Measurements from ENCODE around the gene ITPR1.

Gene ITPR1

GRCh38 chr3:4564928-4565586, 71.9 kb downstream of the ITPR1 start:
- no peak overlapping the region for H3K4me3 ChIP-seq (ENCODE audit: low read depth, low read length)

- H3K4me3 ChIP-seq (ENCODE audit: low read depth, low read length) = no peak overlapping the region
Measured at GRCh38 chr3:4565809-4566501, 72.8 kb downstream of the ITPR1 start.

- H3K4me3 ChIP-seq (ENCODE audit: low read depth, low read length) = no peak overlapping the region
Measured at GRCh38 chr3:4568841-4569240, 75.7 kb downstream of the ITPR1 start.

- H3K4me3 ChIP-seq (ENCODE audit: low read depth, low read length) = no peak overlapping the region
Measured at GRCh38 chr3:4570840-4571621, 77.9 kb downstream of the ITPR1 start.

GRCh38 chr3:4571690-4572334, 78.7 kb downstream of the ITPR1 start:
- H3K4me3 ChIP-seq (ENCODE audit: low read depth, low read length) = no peak overlapping the region

- H3K4me3 ChIP-seq (ENCODE audit: low read depth, low read length) = no peak overlapping the region
Measured at GRCh38 chr3:4573153-4573552, 80.0 kb downstream of the ITPR1 start.

- no peak overlapping the region for H3K4me3 ChIP-seq (ENCODE audit: low read depth, low read length)
Measured at GRCh38 chr3:4574426-4574965, 81.3 kb downstream of the ITPR1 start.

GRCh38 chr3:4575381-4575780, 82.2 kb downstream of the ITPR1 start:
- no peak overlapping the region for H3K4me3 ChIP-seq (ENCODE audit: low read depth, low read length)

GRCh38 chr3:4577721-4578120, 84.6 kb downstream of the ITPR1 start:
- no peak overlapping the region for H3K4me3 ChIP-seq (ENCODE audit: low read depth, low read length)

GRCh38 chr3:4580346-4581123, 87.4 kb downstream of the ITPR1 start:
- H3K4me3 ChIP-seq (ENCODE audit: low read depth, low read length) = no peak overlapping the region

GRCh38 chr3:4581124-4581424, 87.9 kb downstream of the ITPR1 start:
- no peak overlapping the region for H3K4me3 ChIP-seq (ENCODE audit: low read depth, low read length)

- H3K4me3 ChIP-seq (ENCODE audit: low read depth, low read length) = no peak overlapping the region
Measured at GRCh38 chr3:4581498-4581897, 88.3 kb downstream of the ITPR1 start.

GRCh38 chr3:4581920-4582611, 88.9 kb downstream of the ITPR1 start:
- H3K4me3 ChIP-seq (ENCODE audit: low read depth, low read length) = no peak overlapping the region

- H3K4me3 ChIP-seq (ENCODE audit: low read depth, low read length) = no peak overlapping the region
Measured at GRCh38 chr3:4582624-4583023, 89.5 kb downstream of the ITPR1 start.

- no peak overlapping the region for H3K4me3 ChIP-seq (ENCODE audit: low read depth, low read length)
Measured at GRCh38 chr3:4583416-4583815, 90.3 kb downstream of the ITPR1 start.

- H3K4me3 ChIP-seq (ENCODE audit: low read depth, low read length) = no peak overlapping the region
Measured at GRCh38 chr3:4584456-4585249, 91.5 kb downstream of the ITPR1 start.

- no peak overlapping the region for H3K4me3 ChIP-seq (ENCODE audit: low read depth, low read length)
Measured at GRCh38 chr3:4586381-4586780, 93.2 kb downstream of the ITPR1 start.

GRCh38 chr3:4587061-4587837, 94.1 kb downstream of the ITPR1 start:
- no peak overlapping the region for H3K4me3 ChIP-seq (ENCODE audit: low read depth, low read length)

- H3K4me3 ChIP-seq (ENCODE audit: low read depth, low read length) = no peak overlapping the region
Measured at GRCh38 chr3:4587838-4588105, 94.6 kb downstream of the ITPR1 start.
